ENCODE data around the gene HDDC2. TPM values are rescaled to one million over a fixed set of nuclear protein-coding genes. Genes with fewer than 3 reads are reported as not detected.

Gene HDDC2
- total RNA-seq, 2 donors from 2014 or later, result 47.8 to 53.2 TPM

- no peak for DNase-seq (ENCODE audit: low spot score)
- intact Hi-C loops (cut with DNase I), result no loop called here
Observed at GRCh38 chr6:125252891-125253290, 48.9 kb downstream of the HDDC2 start.

- intact Hi-C loops (cut with DNase I), result no loop called here
- DNase-seq (ENCODE audit: low spot score), result no peak
Observed at GRCh38 chr6:125251516-125252220, 50.1 kb downstream of the HDDC2 start.

- DNase-seq (ENCODE audit: low spot score), result no peak
- intact Hi-C loops (cut with DNase I), result no loop called here
Observed at GRCh38 chr6:125250511-125250910, 51.3 kb downstream of the HDDC2 start.

- DNase-seq (ENCODE audit: low spot score), result no peak
- intact Hi-C loops (cut with DNase I), result no loop called here
Observed at GRCh38 chr6:125248136-125248535, 53.6 kb downstream of the HDDC2 start.

GRCh38 chr6:125246566-125246965, 55.2 kb downstream of the HDDC2 start:
- intact Hi-C loops (cut with DNase I), result no loop called here

GRCh38 chr6:125245523-125246264, 56.1 kb downstream of the HDDC2 start:
- no peak for DNase-seq (ENCODE audit: low spot score)
- intact Hi-C loops (cut with DNase I), result no loop called here

More at GRCh38 chr6:125246566-125246965, 55.2 kb downstream of the HDDC2 start:
- DNase-seq (ENCODE audit: low spot score), result no peak

GRCh38 chr6:125245109-125245508, 56.7 kb downstream of the HDDC2 start:
- intact Hi-C loops (cut with DNase I), result no loop called here
- DNase-seq (ENCODE audit: low spot score), result no peak

- no peak for DNase-seq (ENCODE audit: low spot score)
- intact Hi-C loops (cut with DNase I), result no loop called here
Observed at GRCh38 chr6:125237764-125238163, 64.0 kb downstream of the HDDC2 start.

GRCh38 chr6:125236536-125237327, 65.0 kb downstream of the HDDC2 start:
- intact Hi-C loops (cut with DNase I), result no loop called here
- DNase-seq (ENCODE audit: low spot score), result no peak

GRCh38 chr6:125233202-125233601, 68.6 kb downstream of the HDDC2 start:
- DNase-seq (ENCODE audit: low spot score), result no peak
- intact Hi-C loops (cut with DNase I), result no loop called here

- DNase-seq (ENCODE audit: low spot score), result no peak
- intact Hi-C loops (cut with DNase I), result no loop called here
Observed at GRCh38 chr6:125232466-125232865, 69.3 kb downstream of the HDDC2 start.

GRCh38 chr6:125231574-125232343, 70.0 kb downstream of the HDDC2 start:
- DNase-seq (ENCODE audit: low spot score), result no peak
- intact Hi-C loops (cut with DNase I), result no loop called here

GRCh38 chr6:125231133-125231532, 70.6 kb downstream of the HDDC2 start:
- intact Hi-C loops (cut with DNase I), result no loop called here
- DNase-seq (ENCODE audit: low spot score), result no peak

- no peak for DNase-seq (ENCODE audit: low spot score)
- intact Hi-C loops (cut with DNase I), result no loop called here
Observed at GRCh38 chr6:125230674-125231073, 71.1 kb downstream of the HDDC2 start.

- intact Hi-C loops (cut with DNase I), result no loop called here
- no peak for DNase-seq (ENCODE audit: low spot score)
Observed at GRCh38 chr6:125228981-125229479, 72.7 kb downstream of the HDDC2 start.

- intact Hi-C loops (cut with DNase I), result no loop called here
- DNase-seq (ENCODE audit: low spot score), result no peak
Observed at GRCh38 chr6:125227244-125227643, 74.5 kb downstream of the HDDC2 start.
